ENCODE measurements around the gene RMDN2.

GRCh38 chr2:37912616-37913015 is 12.5 kb upstream of the RMDN2 start:
- TF ChIP-seq, protein P1, sequence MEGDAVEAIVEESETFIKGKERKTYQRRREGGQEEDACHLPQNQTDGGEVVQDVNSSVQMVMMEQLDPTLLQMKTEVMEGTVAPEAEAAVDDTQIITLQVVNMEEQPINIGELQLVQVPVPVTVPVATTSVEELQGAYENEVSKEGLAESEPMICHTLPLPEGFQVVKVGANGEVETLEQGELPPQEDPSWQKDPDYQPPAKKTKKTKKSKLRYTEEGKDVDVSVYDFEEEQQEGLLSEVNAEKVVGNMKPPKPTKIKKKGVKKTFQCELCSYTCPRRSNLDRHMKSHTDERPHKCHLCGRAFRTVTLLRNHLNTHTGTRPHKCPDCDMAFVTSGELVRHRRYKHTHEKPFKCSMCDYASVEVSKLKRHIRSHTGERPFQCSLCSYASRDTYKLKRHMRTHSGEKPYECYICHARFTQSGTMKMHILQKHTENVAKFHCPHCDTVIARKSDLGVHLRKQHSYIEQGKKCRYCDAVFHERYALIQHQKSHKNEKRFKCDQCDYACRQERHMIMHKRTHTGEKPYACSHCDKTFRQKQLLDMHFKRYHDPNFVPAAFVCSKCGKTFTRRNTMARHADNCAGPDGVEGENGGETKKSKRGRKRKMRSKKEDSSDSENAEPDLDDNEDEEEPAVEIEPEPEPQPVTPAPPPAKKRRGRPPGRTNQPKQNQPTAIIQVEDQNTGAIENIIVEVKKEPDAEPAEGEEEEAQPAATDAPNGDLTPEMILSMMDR (IDR thresholded peaks at IDR 0.05), result no peak
- TF ChIP-seq POLR2A (IDR thresholded peaks at IDR 0.05) (no peak), POLR2AphosphoS5 (IDR thresholded peaks at IDR 0.05) (no peak)

Measured in breast epithelium (tissue), 3 donors.